Naive thymus-derived CD4-positive, alpha-beta T cell (primary cell): ENCODE data around the gene SUCLG2. TPM values are rescaled to one million over a fixed set of nuclear protein-coding genes. Genes with fewer than 3 reads are reported as not detected.

Experiments used
- ATAC-seq: fragments of 150-1000 bp; cut with Tn5 transposase; 2 replicates; pipeline ENCODE4 v1.10.0; 2021; ENCODE audit warnings: mild to moderate bottlenecking, moderate library complexity
- CTCF ChIA-PET: fragments of 350-600 bp; sonication (Branson Sonifier 250); formaldehyde crosslinking; loops from one replicate; lab custom pipeline; 2021; ENCODE audit warnings: antibody characterized with exemption; lab: Charles Lee
- POLR2A ChIA-PET: fragments of 350-600 bp; sonication (Branson Sonifier 250); formaldehyde crosslinking; loops from one replicate; lab custom pipeline; 2021; ENCODE audit warnings: antibody characterized with exemption, inconsistent platforms; lab: Charles Lee
- DNase-seq, 9 donors: peaks; one replicate each; pipeline versions ENCODE4 v3.0.0 to v3.0.0-alpha.2; 2020 to 2022; ENCODE audit warnings: mixed read lengths in 1 of 9
- H3K27ac ChIP-seq: one replicate; pipeline ENCODE4 v1.7.0; 2013; ENCODE audit warnings: mild to moderate bottlenecking, low read depth, low read length, moderate library complexity
- H3K27me3 ChIP-seq, 2 donors: one replicate each; pipeline ENCODE4 v1.7.0; 2013; ENCODE audit warnings: low read length in 2 of 2, mild to moderate bottlenecking in 2 of 2, moderate library complexity in 2 of 2; ENCODE audit not compliant: control insufficient read depth in 2 of 2, insufficient read depth in 2 of 2
- H3K36me3 ChIP-seq, 3 experiments: 1 replicate in 2 of 3; 2 replicates in 1 of 3; pipeline ENCODE4 v1.7.0; 2013; ENCODE audit warnings: low read length in 3 of 3, mild to moderate bottlenecking in 3 of 3, moderate library complexity in 1 of 3; ENCODE audit not compliant: insufficient read depth in 3 of 3, control insufficient read depth in 2 of 3
- H3K4me1 ChIP-seq, 2 donors: one replicate each; pipeline ENCODE4 v1.7.0; 2013; ENCODE audit warnings: low read length in 2 of 2, mild to moderate bottlenecking in 2 of 2, moderate library complexity in 1 of 2; ENCODE audit not compliant: control insufficient read depth in 2 of 2, insufficient read depth in 2 of 2
- H3K4me3 ChIP-seq: 2 replicates; pipeline ENCODE4 v1.7.0; 2013; ENCODE audit warnings: mild to moderate bottlenecking, low read length
- H3K9me3 ChIP-seq, 3 experiments: 1 replicate in 2 of 3; 2 replicates in 1 of 3; pipeline ENCODE4 v1.7.0; 2013; ENCODE audit warnings: low read length in 3 of 3; ENCODE audit not compliant: control insufficient read depth in 2 of 3
- H3K27ac Mint-ChIP-seq, 9 donors: one replicate each; pipeline ENCODE4 v1.8.0; 2020 to 2022; ENCODE audit warnings: mixed read lengths in 9 of 9, mild to moderate bottlenecking in 8 of 9, moderate library complexity in 5 of 9, inconsistent platforms in 2 of 9
- H3K27me3 Mint-ChIP-seq, 5 donors: one replicate each; pipeline ENCODE4 v1.8.0; 2021 to 2022; ENCODE audit warnings: mixed read lengths in 5 of 5, mild to moderate bottlenecking in 1 of 5
- H3K36me3 Mint-ChIP-seq, 5 donors: one replicate each; pipeline ENCODE4 v1.8.0; 2020 to 2022; ENCODE audit warnings: mixed read lengths in 5 of 5, mild to moderate bottlenecking in 3 of 5, inconsistent platforms in 1 of 5
- H3K4me1 Mint-ChIP-seq, 7 donors: one replicate each; pipeline ENCODE4 v1.8.0; 2020 to 2022; ENCODE audit warnings: mixed read lengths in 7 of 7, mild to moderate bottlenecking in 3 of 7, inconsistent platforms in 1 of 7
- H3K4me3 Mint-ChIP-seq, 10 donors: one replicate each; pipeline ENCODE4 v1.8.0; 2020 to 2022; ENCODE audit warnings: mild to moderate bottlenecking in 10 of 10, mixed read lengths in 10 of 10, moderate library complexity in 6 of 10, inconsistent platforms in 2 of 10
- H3K9me3 Mint-ChIP-seq, 11 donors: one replicate each; pipeline ENCODE4 v1.8.0; 2020 to 2022; ENCODE audit warnings: mixed read lengths in 11 of 11, mild to moderate bottlenecking in 4 of 11, inconsistent platforms in 1 of 11, moderate library complexity in 1 of 11
- intact Hi-C, 2 donors: fragments of 100-400 bp; cut with micrococcal nuclease; formaldehyde crosslinking; loops; one replicate each; pipeline ENCODE4 v1.15.1; 2023
- polyA plus RNA-seq, 2 donors: library from polyadenylated mRNA; unstranded; fragments of 300-500 nt; fragmentation: Illumina TruSeq; gene quantifications; one replicate each; pipeline ENCODE4 v1.2.3, GENCODE V29; 2021
- total RNA-seq, 6 experiments: library from RNA in 5 of 6; stranded (reverse) in 5 of 6; gene quantifications; 1 replicate in 5 of 6; 2 replicates in 1 of 6; pipeline ENCODE4 v1.2.3 and lab custom pipeline; 2021 to 2026

The SUCLG2 gene
- total and polyA plus RNA-seq, 7 experiments from 2014 or later, result 49.7 to 97.9 (median 64.7) TPM

- POLR2A ChIA-PET, result interaction anchor here (0.6 kb wide), 1 partner anchor 720 kb away, joined by 4 read pairs; no protein-coding TSS in a partner anchor
- H3K36me3 ChIP-seq, result peaks cover 12 to 52% (median 13%) of the 10 kb centered on the region in 3 experiments
- no peaks in the 10 kb centered on the region for H3K27me3 ChIP-seq
- no peaks in the 10 kb centered on the region for H3K4me1 ChIP-seq
- ATAC-seq, result no peak
- CTCF ChIA-PET, result no interaction called here
- intact Hi-C loops, result no loop called here
- Mint-ChIP-seq H3K27me3 (no peaks in the 10 kb centered on the region), H3K36me3 (peaks cover 0 to 79% (median 46%) of the 10 kb centered on the region in 5 donors), H3K27ac (peak overlapping the region in 2 of 9 donors; percentile 3 to 63), H3K4me3 (no peak overlapping the region), H3K9me3 (peaks cover 0 to 2% (median 0%) of the 10 kb centered on the region in 11 donors), H3K4me1 (peaks cover 0 to 6% (median 0%) of the 10 kb centered on the region in 7 donors)
- H3K9me3 ChIP-seq, result no peaks in the 10 kb centered on the region
- no peak overlapping the region for H3K4me3 ChIP-seq
- H3K27ac ChIP-seq, result no peak overlapping the region
- no peak for DNase-seq
These were observed 138.6 kb downstream of the SUCLG2 start for GRCh38 chr3:67515778-67516177.

GRCh38 chr3:67509471-67510075 is 144.8 kb downstream of the SUCLG2 start:
- Histone ChIP-seq H3K27me3 (no peaks in the 10 kb centered on the region), H3K36me3 (peaks cover 0 to 26% (median 4%) of the 10 kb centered on the region in 3 experiments), H3K9me3 (no peaks in the 10 kb centered on the region), H3K4me3 (no peak overlapping the region), H3K4me1 (no peaks in the 10 kb centered on the region), H3K27ac (no peak overlapping the region)
- ChIA-PET POLR2A (no interaction called here), CTCF (no interaction called here)
- no peak overlapping the region for H3K4me3 Mint-ChIP-seq
- H3K27ac Mint-ChIP-seq, result no peak overlapping the region
- intact Hi-C loops, result loop anchor here in 1 of 2 donors (2.0 kb wide), 1 partner anchor 13 kb away; no protein-coding TSS in a partner anchor
- no peaks in the 10 kb centered on the region for H3K9me3 Mint-ChIP-seq
- no peaks in the 10 kb centered on the region for H3K27me3 Mint-ChIP-seq
- H3K36me3 Mint-ChIP-seq, result peaks cover 3 to 65% (median 62%) of the 10 kb centered on the region in 5 donors
- ATAC-seq, result no peak
- H3K4me1 Mint-ChIP-seq, result peaks cover 0 to 6% (median 0%) of the 10 kb centered on the region in 7 donors
- no peak for DNase-seq

GRCh38 chr3:67507584-67507983 is 146.8 kb downstream of the SUCLG2 start:
- CTCF ChIA-PET, result no interaction called here
- no peaks in the 10 kb centered on the region for H3K27me3 Mint-ChIP-seq
- peaks cover 0 to 4% (median 0%) of the 10 kb centered on the region in 7 donors for H3K4me1 Mint-ChIP-seq
- H3K27me3 ChIP-seq, result no peaks in the 10 kb centered on the region
- no peaks in the 10 kb centered on the region for H3K4me1 ChIP-seq
- H3K9me3 Mint-ChIP-seq, result no peaks in the 10 kb centered on the region
- no peak overlapping the region for H3K4me3 ChIP-seq
- H3K9me3 ChIP-seq, result no peaks in the 10 kb centered on the region
- no peak for DNase-seq
- H3K27ac Mint-ChIP-seq, result peak overlapping the region in 1 of 9 donors; percentile 57
- H3K27ac ChIP-seq, result no peak overlapping the region
- H3K36me3 Mint-ChIP-seq, result peaks cover 3 to 64% (median 60%) of the 10 kb centered on the region in 5 donors
- peaks cover 0 to 25% (median 4%) of the 10 kb centered on the region in 3 experiments for H3K36me3 ChIP-seq
- ATAC-seq, result no peak
- intact Hi-C loops, result no loop called here
- H3K4me3 Mint-ChIP-seq, result no peak overlapping the region
- POLR2A ChIA-PET, result no interaction called here

DNA sequence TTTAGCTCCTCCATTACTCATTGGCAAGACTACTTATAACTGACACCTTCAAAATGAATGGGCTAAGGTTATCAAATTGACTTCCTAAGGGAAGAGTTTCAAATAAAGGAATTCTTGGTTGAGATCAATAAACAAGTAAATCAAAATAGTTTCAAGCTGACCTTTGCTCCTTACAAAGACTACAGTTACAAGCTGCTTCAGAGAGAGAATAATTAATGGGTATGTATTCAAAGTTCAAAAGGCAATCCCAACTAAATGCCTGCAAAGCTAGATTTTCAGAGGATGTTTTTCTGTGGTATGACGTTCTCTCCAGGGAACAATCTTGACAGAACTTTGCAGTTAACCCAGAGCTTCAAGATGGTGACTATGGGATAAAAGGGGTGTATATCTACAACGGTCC is 153.7 kb downstream of the SUCLG2 start:
- H3K9me3 ChIP-seq, result no peaks in the 10 kb centered on the region
- intact Hi-C loops, result no loop called here
- DNase-seq (no peak), ATAC-seq (no peak)
- H3K27ac ChIP-seq, result no peak overlapping the region
- H3K36me3 ChIP-seq, result peaks cover 0 to 27% (median 0%) of the 10 kb centered on the region in 3 experiments
- no peak overlapping the region for H3K4me3 ChIP-seq
- POLR2A ChIA-PET, result no interaction called here
- Mint-ChIP-seq H3K27me3 (no peaks in the 10 kb centered on the region), H3K36me3 (peaks cover 7 to 73% (median 47%) of the 10 kb centered on the region in 5 donors), H3K4me3 (no peak overlapping the region), H3K4me1 (peaks cover 0 to 12% (median 0%) of the 10 kb centered on the region in 7 donors), H3K27ac (no peak overlapping the region), H3K9me3 (no peaks in the 10 kb centered on the region)
- H3K27me3 ChIP-seq, result no peaks in the 10 kb centered on the region
- no peaks in the 10 kb centered on the region for H3K4me1 ChIP-seq
- CTCF ChIA-PET, result no interaction called here

GRCh38 chr3:67497746-67498145 is 156.7 kb downstream of the SUCLG2 start:
- Mint-ChIP-seq H3K27me3 (no peaks in the 10 kb centered on the region), H3K27ac (no peak overlapping the region), H3K4me3 (no peak overlapping the region), H3K36me3 (peaks cover 13 to 74% (median 51%) of the 10 kb centered on the region in 5 donors), H3K9me3 (no peaks in the 10 kb centered on the region), H3K4me1 (peaks cover 0 to 11% (median 0%) of the 10 kb centered on the region in 7 donors)
- Histone ChIP-seq H3K36me3 (peaks cover 0 to 41% (median 4%) of the 10 kb centered on the region in 3 experiments), H3K9me3 (no peaks in the 10 kb centered on the region), H3K27me3 (no peaks in the 10 kb centered on the region), H3K4me1 (no peaks in the 10 kb centered on the region), H3K4me3 (no peak overlapping the region), H3K27ac (no peak overlapping the region)
- intact Hi-C loops, result no loop called here
- CTCF ChIA-PET, result interaction anchor here (0.9 kb wide), 1 partner anchor 38 kb away, joined by 3 read pairs; no protein-coding TSS in a partner anchor
- POLR2A ChIA-PET, result no interaction called here
- DNase-seq (no peak), ATAC-seq (no peak)

DNA sequence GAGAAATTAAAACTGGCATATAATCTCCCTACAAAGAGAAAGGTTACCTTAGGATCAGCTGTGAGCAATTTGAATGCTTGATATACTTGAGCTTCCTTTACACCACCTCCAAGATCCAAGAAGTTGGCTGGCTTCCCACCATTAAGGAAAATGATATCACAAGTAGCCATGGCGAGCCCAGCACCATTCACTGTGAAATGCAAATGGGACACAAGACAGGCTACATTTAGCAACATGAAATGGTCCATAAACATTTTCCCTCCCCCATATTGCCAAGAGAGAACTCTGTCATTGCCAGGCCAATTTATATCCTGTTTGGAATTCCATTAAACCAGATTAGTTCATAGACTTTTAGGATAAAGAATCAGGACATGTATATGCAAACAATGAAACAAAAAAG is 158.7 kb downstream of the SUCLG2 start:
- H3K4me3 ChIP-seq, result no peak overlapping the region
- POLR2A ChIA-PET, result interaction anchor here (0.6 kb wide), 1 partner anchor 856 kb away, joined by 4 read pairs; no protein-coding TSS in a partner anchor
- CTCF ChIA-PET, result interaction anchor here (1.7 kb wide), 1 partner anchor 10 kb away, joined by 4 read pairs; no protein-coding TSS in a partner anchor
- H3K36me3 ChIP-seq, result peaks cover 0 to 38% (median 4%) of the 10 kb centered on the region in 3 experiments
- intact Hi-C loops, result no loop called here
- no peaks in the 10 kb centered on the region for H3K27me3 ChIP-seq
- Mint-ChIP-seq H3K4me1 (peaks cover 0 to 11% (median 7%) of the 10 kb centered on the region in 7 donors), H3K27me3 (no peaks in the 10 kb centered on the region), H3K9me3 (no peaks in the 10 kb centered on the region), H3K4me3 (no peak overlapping the region), H3K36me3 (peaks cover 13 to 77% (median 59%) of the 10 kb centered on the region in 5 donors), H3K27ac (peak overlapping the region in 1 of 9 donors; percentile 1)
- no peak for DNase-seq
- H3K9me3 ChIP-seq, result no peaks in the 10 kb centered on the region
- H3K27ac ChIP-seq, result no peak overlapping the region
- ATAC-seq, result no peak
- no peaks in the 10 kb centered on the region for H3K4me1 ChIP-seq
